CD4-positive, alpha-beta T cell treated with Interleukin-4 for 4 hours (primary cell): ENCODE data around the gene SIN3B.

ENCODE experiments used
- DNase-seq: peaks from one replicate; pipeline ENCODE4 v3.0.0-alpha.2; 2020

Gene SIN3B

DNA sequence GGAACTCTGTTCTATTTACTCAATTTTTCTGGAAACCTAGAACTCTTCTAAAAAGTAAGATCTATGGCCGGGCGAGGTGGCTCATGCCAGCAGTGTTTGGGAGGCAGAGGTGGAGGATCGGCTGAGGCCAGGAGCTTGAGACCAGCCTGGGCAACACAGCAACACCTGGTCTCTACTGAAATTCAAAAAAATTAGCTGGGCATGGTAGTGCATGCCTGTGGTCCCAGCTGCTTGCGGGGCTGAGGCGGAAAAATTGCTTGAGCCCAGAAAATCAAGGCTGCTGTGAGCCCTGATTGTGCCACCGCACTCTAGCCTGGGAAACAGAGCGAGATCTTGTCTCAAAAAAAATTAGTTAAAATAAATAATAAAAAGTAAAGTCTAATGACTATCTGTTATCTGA, 88.2 kb downstream of the SIN3B start:
- no peak for DNase-seq

DNA sequence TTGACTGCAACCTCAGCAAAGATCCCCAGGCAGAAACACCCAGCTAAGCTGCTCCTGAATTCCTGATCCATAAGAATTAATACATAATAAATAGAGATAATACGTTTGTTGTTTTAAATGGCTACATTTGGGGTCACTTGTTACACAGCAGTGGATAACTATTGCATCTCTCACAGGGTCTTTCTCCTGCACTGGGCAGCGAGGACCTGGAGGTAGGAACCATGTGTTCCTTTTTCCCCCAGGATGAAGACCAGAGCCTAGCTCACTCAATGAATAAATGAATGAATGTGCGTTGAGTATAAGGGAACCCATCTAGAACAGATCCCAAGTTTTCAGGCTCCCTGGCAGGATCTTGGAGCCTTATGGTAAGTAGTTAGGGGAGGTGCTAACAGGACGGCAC, 90.3 kb downstream of the SIN3B start:
- DNase-seq: no peak

DNA sequence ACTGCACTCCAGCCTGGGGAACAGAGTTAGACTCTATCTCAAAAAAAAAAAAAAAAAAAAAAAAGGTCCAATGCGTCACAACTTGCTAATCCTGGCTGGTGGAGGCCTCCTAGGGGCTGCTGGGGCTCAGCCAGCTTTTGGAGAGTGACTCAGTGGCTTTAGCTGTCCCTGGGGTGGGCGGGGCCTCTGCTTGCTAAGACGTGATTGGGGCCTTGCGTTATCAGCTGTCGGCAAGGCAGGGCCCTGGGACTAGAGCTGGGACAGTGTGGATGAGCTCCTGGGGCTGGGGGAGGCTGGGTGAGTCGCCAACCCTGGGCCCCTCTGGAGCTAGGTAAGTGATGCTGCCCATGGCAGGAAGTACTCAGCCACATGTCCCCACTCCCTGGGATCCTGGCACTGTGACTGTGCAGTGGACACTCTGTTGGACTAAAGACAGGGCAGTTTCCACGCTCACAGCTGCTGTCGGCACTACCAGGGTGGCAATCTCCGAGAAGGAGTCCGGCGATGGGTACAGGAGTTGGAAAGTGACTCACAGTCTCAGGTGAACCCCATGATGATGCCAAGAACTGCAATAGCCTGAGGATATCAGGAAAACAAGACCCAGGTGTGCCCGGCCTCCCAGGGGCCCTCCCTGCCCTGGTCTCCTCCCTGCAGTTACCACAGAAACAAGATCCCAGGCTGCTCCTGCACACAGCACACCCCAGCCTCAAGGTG, 91.8 kb downstream of the SIN3B start:
- DNase-seq: no peak

DNA sequence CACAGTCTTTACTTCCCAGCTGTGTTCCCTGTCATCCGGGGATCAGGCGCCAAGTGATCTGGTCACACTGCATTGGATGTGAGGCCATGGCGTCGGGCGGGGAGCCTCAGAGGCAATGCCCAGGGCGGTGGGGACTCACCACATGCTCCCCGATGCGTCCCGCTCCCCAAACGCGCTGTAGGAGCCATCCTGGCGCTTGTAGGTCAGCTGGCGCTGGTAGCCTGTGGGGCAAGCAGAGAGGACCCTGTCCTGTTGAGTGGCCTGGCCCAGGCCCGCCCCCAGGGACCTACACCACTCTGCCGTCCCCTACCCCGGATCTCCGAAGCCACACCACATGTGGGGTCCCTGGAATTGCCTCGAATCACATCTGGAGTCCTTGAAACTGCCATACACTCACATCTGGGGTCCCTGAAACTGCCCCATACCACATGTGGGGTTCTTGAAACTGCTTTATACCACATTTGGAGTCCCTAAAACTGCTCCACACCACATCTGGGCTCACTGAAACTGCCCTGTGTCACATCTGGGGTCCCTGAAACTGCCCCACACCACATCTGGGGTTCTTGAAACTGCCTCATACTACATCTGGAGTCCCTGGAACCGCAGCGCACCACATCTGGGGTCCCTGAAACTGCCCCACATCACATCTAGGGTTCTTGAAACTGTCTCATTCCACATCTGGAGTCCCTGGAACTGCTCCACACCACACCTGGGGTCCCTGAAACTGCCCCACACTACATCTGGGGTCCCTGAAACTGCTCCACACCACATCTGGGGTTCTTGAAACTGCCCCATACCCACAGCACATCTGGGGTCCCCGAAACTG, 92.8 kb downstream of the SIN3B start:
- no peak for DNase-seq

DNA sequence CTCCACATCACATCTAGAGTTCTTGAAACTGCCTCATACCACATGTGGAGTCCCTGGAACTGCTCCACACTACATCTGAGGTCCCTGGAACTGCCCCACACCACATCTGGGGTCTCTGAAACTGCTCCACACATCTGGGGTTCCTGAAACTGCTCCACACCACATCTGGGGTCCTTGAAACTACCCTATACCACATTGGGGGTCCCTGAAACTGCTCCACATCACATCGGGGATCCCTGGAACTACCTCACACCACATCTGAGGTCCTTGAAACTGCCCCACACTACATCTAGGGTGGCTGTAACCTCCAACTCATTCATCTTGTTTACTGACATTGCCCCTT, 93.4 kb downstream of the SIN3B start:
- DNase-seq: no peak

DNA sequence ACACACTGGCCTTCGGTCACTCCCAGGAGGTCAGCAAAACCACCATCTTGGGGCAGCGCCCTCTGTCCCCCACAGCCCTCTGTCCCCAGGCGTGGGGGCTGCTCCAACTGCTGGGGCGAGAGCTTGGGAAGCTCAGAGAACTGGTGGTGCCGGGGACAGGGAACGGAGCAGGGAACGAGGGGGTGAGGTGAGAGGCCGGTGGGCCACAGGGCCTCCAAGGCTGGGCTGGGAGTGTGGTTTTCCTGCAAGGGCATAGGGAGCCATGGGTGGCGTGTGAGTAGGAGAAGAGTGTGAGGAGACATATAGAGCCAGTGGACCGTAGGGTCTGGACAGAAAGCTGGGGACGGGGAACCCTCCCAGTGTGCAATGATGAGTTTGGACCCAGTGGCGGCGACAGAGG, 93.8 kb downstream of the SIN3B start:
- DNase-seq: no peak

DNA sequence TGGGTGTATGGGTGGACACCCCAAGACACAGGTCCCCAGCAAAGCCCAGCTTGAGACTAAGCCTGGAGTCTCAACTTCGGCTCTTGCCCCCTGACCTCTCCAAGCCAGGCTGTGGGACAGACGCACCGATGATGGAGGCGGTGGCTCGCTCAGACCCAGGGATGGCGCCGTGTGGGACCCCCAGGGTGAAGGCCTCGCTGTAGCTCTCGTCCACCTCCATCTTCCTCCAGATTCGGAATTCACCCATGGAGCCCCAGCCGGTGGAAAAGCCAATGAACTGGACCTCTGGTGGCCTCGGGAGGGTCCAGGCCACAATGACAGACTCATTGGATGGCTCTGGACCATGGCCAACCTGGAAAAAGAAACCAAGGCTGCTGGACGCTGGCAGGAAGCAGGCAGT, 98.7 kb downstream of the SIN3B start:
- DNase-seq: no peak

DNA sequence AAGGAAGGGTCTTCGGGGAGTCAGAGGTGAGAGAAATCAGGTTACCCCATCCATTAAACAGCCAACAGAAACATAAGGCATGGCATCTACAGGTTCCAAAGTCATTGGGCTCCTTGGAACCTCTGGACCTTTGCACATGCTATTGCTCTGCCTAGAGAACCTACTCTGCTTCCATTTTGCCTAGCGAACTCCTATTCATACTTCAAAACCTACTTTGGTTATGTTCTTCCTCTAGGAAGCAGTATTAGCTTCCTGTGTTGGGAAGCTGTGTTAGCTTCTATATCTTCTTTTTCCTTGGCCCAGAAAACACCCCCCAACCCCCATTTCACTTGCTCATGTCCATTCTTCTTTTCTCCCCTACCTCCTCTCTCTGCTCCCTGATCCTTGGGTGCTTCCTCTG, 99.2 kb downstream of the SIN3B start:
- DNase-seq: no peak

DNA sequence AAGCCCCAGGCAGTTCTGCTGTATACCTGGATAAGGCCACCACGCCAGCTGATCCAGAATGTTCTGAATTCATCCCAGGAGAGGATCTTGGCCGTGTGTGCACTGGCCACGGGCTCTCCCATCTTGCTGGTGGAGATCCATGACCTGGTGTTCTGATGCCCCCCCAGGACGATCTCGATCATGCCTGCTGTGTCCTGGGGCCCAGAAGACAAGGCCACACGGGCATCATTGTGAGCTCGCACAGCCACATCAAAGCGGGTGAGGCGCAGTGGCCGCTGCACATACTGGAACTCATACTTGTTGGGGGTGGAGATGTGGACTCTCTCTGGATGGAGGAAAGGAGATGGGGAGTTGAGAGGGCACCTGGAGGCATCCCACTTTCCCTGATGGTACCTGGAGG, 99.7 kb downstream of the SIN3B start:
- DNase-seq: no peak
